HCT116 (cell line): ENCODE measurements around the gene RNF113B. TPM values are rescaled to one million over a fixed set of nuclear protein-coding genes. Genes with fewer than 3 reads are reported as not detected.

ENCODE experiments used
- ATAC-seq: fragments of 200-7000 bp; cut with Tn5 transposase; 2 replicates; pipeline ENCODE4 v1.9.1; 2020; ENCODE audit warnings: mild to moderate bottlenecking, moderate library complexity
- BruUV-seq: library from RNA; stranded (reverse); fragments of 400-500 nt; replicated peaks from 2 replicates; lab custom pipeline; 2021; lab: Mats Ljungman, UMichigan
- CTCF ChIA-PET: fragments of 300-600 bp; sonication (Branson Sonifier 250); formaldehyde crosslinking; loops from one replicate; lab custom pipeline; 2021; ENCODE audit warnings: antibody characterized with exemption; lab: Charles Lee
- POLR2A ChIA-PET: fragments of 300-600, 350-600 bp; sonication (Branson Sonifier 250); formaldehyde crosslinking; loops from one replicate; lab custom pipeline; 2021; ENCODE audit warnings: antibody characterized with exemption; lab: Charles Lee
- RAD21 ChIA-PET, 2 experiments: fragments of 300-600 bp; sonication (Branson Sonifier 250); formaldehyde crosslinking; loops; one replicate each; lab custom pipeline; 2023; ENCODE audit warnings: low total read pairs in 2 of 2; ENCODE audit not compliant: uncharacterized antibody in 2 of 2, unreplicated experiment in 2 of 2, low non-redundant PET in 1 of 2; lab: Charles Lee
- DNase-seq: peaks from one replicate; pipeline ENCODE4 v3.0.0-alpha.2; 2010; ENCODE audit warnings: low read depth, low spot score
- H2AFZ ChIP-seq: fragments of 200-600 bp; shearing (Covaris generic), sonication (generic); 2 replicates; pipeline ENCODE4 v1.6.1; 2017; ENCODE audit warnings: low read depth, mixed run types, mixed read lengths, antibody characterized with exemption, low read length; ENCODE audit not compliant: poor library complexity, severe bottlenecking
- H3K27ac ChIP-seq: 2 replicates; pipeline ENCODE4 v1.5.1; 2012; ENCODE audit warnings: low read depth, low read length
- H3K27me3 ChIP-seq: fragments of 200-600 bp; sonication (generic); 2 replicates; pipeline ENCODE4 v1.6.1; 2016; ENCODE audit warnings: mixed run types, low read length, mixed read lengths; ENCODE audit not compliant: insufficient read depth
- H3K36me3 ChIP-seq, 2 experiments: fragments of 200-500 bp in 1 of 2; fragments of 200-600 bp in 1 of 2; sonication (Bioruptor generic) in 1 of 2; sonication (generic) in 1 of 2; 2 replicates each; pipeline versions ENCODE4 v1.5.1 to v1.6.1; 2014 to 2016; ENCODE audit warnings: low read length in 2 of 2, inconsistent platforms in 1 of 2, mixed read lengths in 1 of 2, mixed run types in 1 of 2; ENCODE audit not compliant: insufficient read depth in 2 of 2, control insufficient read depth in 1 of 2
- H3K4me1 ChIP-seq, 2 experiments: fragments of 200-600 bp in 1 of 2; sonication (generic) in 1 of 2; 2 replicates each; pipeline versions ENCODE4 v1.5.1 to v1.6.1; 2012 to 2017; ENCODE audit warnings: low read length in 2 of 2, inconsistent platforms in 1 of 2, mild to moderate bottlenecking in 1 of 2, mixed read lengths in 1 of 2, mixed run types in 1 of 2, moderate library complexity in 1 of 2; ENCODE audit not compliant: insufficient read depth in 2 of 2, control insufficient read depth in 1 of 2
- H3K4me2 ChIP-seq: fragments of 200-600 bp; sonication (generic); 2 replicates; pipeline ENCODE4 v1.6.1; 2017; ENCODE audit warnings: mixed run types, low read length, mixed read lengths
- H3K4me3 ChIP-seq, 2 experiments: fragments of 200-600 bp in 1 of 2; sonication (generic) in 1 of 2; replicated peaks in 1 of 2; 2 replicates each; pipeline ENCODE4 v1.5.1; 2011 to 2016; ENCODE audit warnings: low read length in 2 of 2, control low read depth in 1 of 2, low read depth in 1 of 2, mild to moderate bottlenecking in 1 of 2, mixed read lengths in 1 of 2, mixed run types in 1 of 2
- H3K79me2 ChIP-seq: fragments of 200-600 bp; sonication (generic); 2 replicates; pipeline ENCODE4 v1.6.1; 2017; ENCODE audit warnings: mild to moderate bottlenecking, mixed run types, low read length, moderate library complexity, mixed read lengths; ENCODE audit not compliant: insufficient read depth
- H3K9ac ChIP-seq: fragments of 200-600 bp; sonication (generic); 2 replicates; pipeline ENCODE4 v1.6.1; 2016; ENCODE audit warnings: low read length, mixed read lengths
- H3K9me2 ChIP-seq: fragments of 200-600 bp; sonication (generic), shearing (Covaris generic); 2 replicates; pipeline ENCODE4 v1.6.1; 2017; ENCODE audit warnings: mixed run types, mild to moderate bottlenecking, moderate library complexity; ENCODE audit not compliant: insufficient read depth
- H3K9me3 ChIP-seq, 2 experiments: fragments of 200-500 bp in 1 of 2; fragments of 200-600 bp in 1 of 2; sonication (Bioruptor generic) in 1 of 2; sonication (generic) in 1 of 2; 2 replicates each; pipeline ENCODE4 v1.6.1; 2014 to 2017; ENCODE audit warnings: low read length in 2 of 2, mixed read lengths in 2 of 2, inconsistent platforms in 1 of 2, low read depth in 1 of 2, mild to moderate bottlenecking in 1 of 2, mixed run types in 1 of 2, moderate library complexity in 1 of 2; ENCODE audit not compliant: control insufficient read depth in 1 of 2, insufficient read depth in 1 of 2
- H4K20me1 ChIP-seq: fragments of 200-600 bp; sonication (generic), shearing (Covaris generic); 2 replicates; pipeline ENCODE4 v1.6.1; 2017; ENCODE audit warnings: mixed run types, mild to moderate bottlenecking, moderate library complexity; ENCODE audit not compliant: insufficient read depth
- ATF3 ChIP-seq: IDR thresholded peaks from 2 replicates; pipeline ENCODE4 v1.6.1; 2012
- CBX3 ChIP-seq: IDR thresholded peaks from 2 replicates; pipeline ENCODE4 v1.6.1; 2012; ENCODE audit warnings: low read depth
- CEBPB ChIP-seq: IDR thresholded peaks from 2 replicates; pipeline ENCODE4 v1.6.1; 2012; ENCODE audit warnings: low read depth
- EZH2 ChIP-seq: fragments of 200-600 bp; sonication (generic); IDR thresholded peaks from 2 replicates; pipeline ENCODE4 v1.6.1; 2017; ENCODE audit warnings: antibody characterized with exemption, mixed run types
- FOSL1 ChIP-seq: IDR thresholded peaks from 2 replicates; pipeline ENCODE4 v1.6.1; 2012; ENCODE audit warnings: low read depth
- JUND ChIP-seq: IDR thresholded peaks from 2 replicates; pipeline ENCODE4 v1.6.1; 2012
- MAX ChIP-seq: IDR thresholded peaks from 2 replicates; pipeline ENCODE4 v1.6.1; 2012
- POLR2A ChIP-seq: IDR thresholded peaks from 2 replicates; pipeline ENCODE4 v1.7.0; 2011; ENCODE audit warnings: borderline replicate concordance; ENCODE audit not compliant: insufficient read depth, insufficient read length; ENCODE audit errors: extremely low read depth
- RAD21 ChIP-seq: IDR thresholded peaks from 2 replicates; pipeline ENCODE4 v1.6.1; 2012; ENCODE audit warnings: low read depth, mild to moderate bottlenecking
- SIN3A ChIP-seq: IDR thresholded peaks from 2 replicates; pipeline ENCODE4 v1.6.1; 2012; ENCODE audit warnings: low read depth
- ZFX ChIP-seq: fragments of 450-650 bp; IDR thresholded peaks from 2 replicates; pipeline ENCODE4 v1.6.1; 2017
- intact Hi-C: fragments of 100-400 bp; cut with micrococcal nuclease; formaldehyde crosslinking; loops from 2 replicates; pipeline ENCODE4 v1.10.0; 2022
- total RNA-seq: library from RNA; stranded (reverse); gene quantifications from one replicate; pipeline ENCODE4 v1.2.1, GENCODE V29; 2021; ENCODE audit not compliant: unreplicated experiment
- TF ChIP-seq, protein P1 (sequence below): IDR thresholded peaks from 2 replicates; pipeline ENCODE4 v1.6.1; 2012; ENCODE audit warnings: low read depth

RNF113B gene
- total RNA-seq, 1 experiment from 2014 or later: not detected

GRCh38 chr13:98156259-98156658 lies 20.8 kb downstream of the RNF113B start:
- no peaks in the 10 kb centered on the region for H4K20me1 ChIP-seq
- H3K9ac ChIP-seq: no peak overlapping the region
- TF ChIP-seq RAD21: no peak
- TF ChIP-seq POLR2A: no peak
- TF ChIP-seq, protein P1, sequence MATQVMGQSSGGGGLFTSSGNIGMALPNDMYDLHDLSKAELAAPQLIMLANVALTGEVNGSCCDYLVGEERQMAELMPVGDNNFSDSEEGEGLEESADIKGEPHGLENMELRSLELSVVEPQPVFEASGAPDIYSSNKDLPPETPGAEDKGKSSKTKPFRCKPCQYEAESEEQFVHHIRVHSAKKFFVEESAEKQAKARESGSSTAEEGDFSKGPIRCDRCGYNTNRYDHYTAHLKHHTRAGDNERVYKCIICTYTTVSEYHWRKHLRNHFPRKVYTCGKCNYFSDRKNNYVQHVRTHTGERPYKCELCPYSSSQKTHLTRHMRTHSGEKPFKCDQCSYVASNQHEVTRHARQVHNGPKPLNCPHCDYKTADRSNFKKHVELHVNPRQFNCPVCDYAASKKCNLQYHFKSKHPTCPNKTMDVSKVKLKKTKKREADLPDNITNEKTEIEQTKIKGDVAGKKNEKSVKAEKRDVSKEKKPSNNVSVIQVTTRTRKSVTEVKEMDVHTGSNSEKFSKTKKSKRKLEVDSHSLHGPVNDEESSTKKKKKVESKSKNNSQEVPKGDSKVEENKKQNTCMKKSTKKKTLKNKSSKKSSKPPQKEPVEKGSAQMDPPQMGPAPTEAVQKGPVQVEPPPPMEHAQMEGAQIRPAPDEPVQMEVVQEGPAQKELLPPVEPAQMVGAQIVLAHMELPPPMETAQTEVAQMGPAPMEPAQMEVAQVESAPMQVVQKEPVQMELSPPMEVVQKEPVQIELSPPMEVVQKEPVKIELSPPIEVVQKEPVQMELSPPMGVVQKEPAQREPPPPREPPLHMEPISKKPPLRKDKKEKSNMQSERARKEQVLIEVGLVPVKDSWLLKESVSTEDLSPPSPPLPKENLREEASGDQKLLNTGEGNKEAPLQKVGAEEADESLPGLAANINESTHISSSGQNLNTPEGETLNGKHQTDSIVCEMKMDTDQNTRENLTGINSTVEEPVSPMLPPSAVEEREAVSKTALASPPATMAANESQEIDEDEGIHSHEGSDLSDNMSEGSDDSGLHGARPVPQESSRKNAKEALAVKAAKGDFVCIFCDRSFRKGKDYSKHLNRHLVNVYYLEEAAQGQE: no peak
- peaks cover 1% of the 10 kb centered on the region; the same call in 1 of the 2 replicates for H3K79me2 ChIP-seq
- H3K9me2 ChIP-seq: no peaks in the 10 kb centered on the region
- H3K4me2 ChIP-seq: no peak overlapping the region
- DNase-seq (no peak), ATAC-seq (no peak)
- no peak overlapping the region for H3K4me3 ChIP-seq
- H3K36me3 ChIP-seq: no peaks in the 10 kb centered on the region
- peaks cover 4 to 5% of the 10 kb centered on the region in 2 experiments; a peak in 3 of 4 replicates for H3K4me1 ChIP-seq
- CTCF ChIA-PET: no interaction called here
- POLR2A ChIA-PET: no interaction called here
- intact Hi-C loops: no loop called here
- H3K9me3 ChIP-seq: no peaks in the 10 kb centered on the region
- RAD21 ChIA-PET: no interaction called here
- no peaks in the 10 kb centered on the region for H3K27me3 ChIP-seq
- BruUV-seq: no TSS peak
- H2AFZ ChIP-seq: no peak overlapping the region
- no peak overlapping the region for H3K27ac ChIP-seq

DNA sequence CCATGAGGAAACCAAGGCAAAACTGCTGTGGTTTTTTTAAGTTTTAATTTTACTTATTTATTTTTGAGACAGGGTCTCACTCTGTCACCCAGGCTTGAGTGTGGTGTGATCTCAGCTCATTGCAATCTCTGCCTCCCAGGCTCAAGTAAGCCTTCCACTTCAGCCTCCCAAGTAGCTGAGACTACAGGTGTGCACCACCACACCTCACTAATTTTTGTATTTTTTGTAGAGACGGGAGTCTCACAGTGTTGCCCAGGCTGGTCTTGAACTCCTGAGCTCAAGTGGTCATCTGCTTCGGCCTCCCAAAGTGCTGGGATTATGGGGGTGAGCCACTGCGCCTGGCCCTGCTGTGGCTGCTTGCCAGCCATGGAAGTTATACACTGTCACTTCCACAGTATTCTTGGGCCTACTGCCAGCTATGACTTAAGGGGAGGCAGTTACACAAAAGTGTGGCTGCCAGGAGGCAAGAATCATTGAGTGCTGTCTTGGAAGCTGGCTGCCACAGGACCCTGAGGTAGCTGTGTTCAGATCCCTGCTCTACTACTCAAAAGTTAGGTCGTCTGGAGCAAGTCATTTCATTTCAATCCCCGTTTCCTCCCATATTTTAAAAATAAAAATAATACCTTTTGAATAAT lies 21.5 kb downstream of the RNF113B start:
- no peak overlapping the region for H3K4me3 ChIP-seq
- H3K27ac ChIP-seq: no peak overlapping the region
- ATAC-seq (no peak), DNase-seq (no peak)
- H3K9me3 ChIP-seq: no peaks in the 10 kb centered on the region
- no peak overlapping the region for H3K4me2 ChIP-seq
- no peaks in the 10 kb centered on the region for H3K36me3 ChIP-seq
- CTCF ChIA-PET: interaction anchor here (0.7 kb wide), 1 partner anchor 285 kb away, joined by 3 read pairs; no protein-coding TSS in a partner anchor
- no peaks in the 10 kb centered on the region for H3K27me3 ChIP-seq
- H3K9ac ChIP-seq: no peak overlapping the region
- POLR2A ChIA-PET: no interaction called here
- RAD21 ChIA-PET: no interaction called here
- intact Hi-C loops: no loop called here
- peaks cover 8% of the 10 kb centered on the region; the same call in 1 of the 2 replicates for H3K79me2 ChIP-seq
- H3K4me1 ChIP-seq: peaks cover 4 to 5% of the 10 kb centered on the region in 2 experiments; a peak in 3 of 4 replicates
- no TSS peak for BruUV-seq
- no peak overlapping the region for H2AFZ ChIP-seq
- no peaks in the 10 kb centered on the region for H3K9me2 ChIP-seq
- no peaks in the 10 kb centered on the region for H4K20me1 ChIP-seq
- TF ChIP-seq EZH2: no peak
- TF ChIP-seq CEBPB: no peak
- no peak for TF ChIP-seq CBX3
- TF ChIP-seq ATF3: no peak
- no peak for TF ChIP-seq POLR2A
- no peak for TF ChIP-seq MAX
- no peak for TF ChIP-seq SIN3A
- TF ChIP-seq FOSL1: no peak
- no peak for TF ChIP-seq JUND
- TF ChIP-seq, protein P1: no peak
- no peak for TF ChIP-seq ZFX
